ENCODE data around the gene RAG1. TPM values are rescaled to one million over a fixed set of nuclear protein-coding genes. Genes with fewer than 3 reads are reported as not detected.

The RAG1 gene
- total and polyA plus RNA-seq, 9 of the 15 experiments (the other 6 are each of a cell fraction or from before 2014, with no cell fraction given) = 0.49 to 2.5 (median 1.7) TPM

DNA sequence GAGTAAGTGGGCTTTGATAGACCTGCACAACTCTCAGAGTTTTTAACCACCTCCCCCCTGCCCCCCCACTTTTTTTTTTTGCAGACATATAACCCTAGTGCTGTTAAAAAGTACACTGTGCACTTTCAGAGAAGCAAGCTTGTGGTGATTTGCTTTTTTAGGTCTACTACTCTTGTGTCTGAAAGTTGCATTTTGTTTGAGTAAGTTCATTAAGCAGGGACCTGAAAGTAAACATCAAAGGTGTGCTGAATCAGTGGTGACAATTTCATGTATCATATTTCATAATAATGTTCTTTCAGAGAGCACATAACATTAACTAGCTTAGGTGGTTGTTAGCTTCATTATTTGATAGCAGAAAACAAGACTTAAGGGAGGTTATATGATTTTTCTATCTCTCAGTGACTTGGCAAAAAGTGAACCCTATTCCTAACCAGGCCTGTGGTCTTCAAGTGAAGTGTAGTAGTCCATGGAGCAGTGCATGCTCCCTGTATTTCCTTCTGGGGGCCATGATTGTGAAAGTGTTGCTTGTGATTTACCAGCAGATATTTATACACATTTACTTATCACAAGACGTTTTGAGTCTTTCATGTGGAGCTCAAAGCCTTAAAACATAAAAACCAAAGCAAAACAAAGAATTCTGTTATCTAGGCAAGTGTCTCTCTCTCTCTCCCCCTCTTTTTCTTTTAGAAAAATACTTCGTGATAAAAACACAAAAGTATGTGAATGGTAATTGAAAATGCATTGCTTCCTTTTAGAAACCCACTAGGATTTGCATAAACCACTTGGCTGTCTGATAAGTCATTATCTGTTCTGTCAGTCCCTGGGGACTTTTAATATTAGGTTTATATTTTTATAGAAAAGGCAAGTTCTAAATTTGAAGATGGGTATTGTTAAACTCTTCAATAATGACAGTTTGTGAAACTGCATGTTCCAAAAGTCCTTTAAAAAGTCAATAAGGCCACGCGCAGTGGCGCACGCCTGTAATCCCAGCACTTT is 37.7 kb downstream of the RAG1 start:
- in situ Hi-C loops (cut with MboI) = no loop called here
- ChIA-PET POLR2A (no interaction called here), CTCF (ENCODE audit: low intra/inter-chr PET ratio) (no interaction called here)
- no peak overlapping the region for H3K9ac ChIP-seq (ENCODE audit: insufficient read depth in 1 of 2, low read depth in 2 of 2, low read length in 2 of 2)
- H3K4me2 ChIP-seq (ENCODE audit: insufficient read depth, low read length) = no peak overlapping the region
- intact Hi-C loops (cut with micrococcal nuclease) = no loop called here
- no peaks in the 10 kb centered on the region for H3K9me1 ChIP-seq (ENCODE audit: control insufficient read depth, insufficient read depth, low read length)
- no peak overlapping the region for H3K4me3 ChIP-seq
- H4K20me1 ChIP-seq (replicated peaks; ENCODE audit: control insufficient read depth, insufficient read depth, low read length) = no peaks in the 10 kb centered on the region; the same call in 1 of the 2 replicates
- ATAC-seq = no peak
- no peaks in the 10 kb centered on the region for H3K27me3 ChIP-seq (ENCODE audit: control insufficient read depth in 2 of 2, insufficient read depth in 2 of 2, low read length in 2 of 2)
- no peak overlapping the region for H2AFZ ChIP-seq (ENCODE audit: low read depth, low read length)
- H3K27ac ChIP-seq (ENCODE audit: extremely low read depth, low read depth, low read length) = no peak overlapping the region
- H3K4me1 ChIP-seq (replicated peaks in 1 of 2; ENCODE audit: control insufficient read depth in 2 of 2, insufficient read depth in 2 of 2, low read length in 2 of 2) = no peaks in the 10 kb centered on the region
- FAIRE-seq = no peak
- DNase-seq (ENCODE audit: extremely low read depth in 1 of 4, low spot score in 3 of 4) = no peak
- H3K79me2 ChIP-seq (ENCODE audit: control insufficient read depth, insufficient read depth, low read length) = no peaks in the 10 kb centered on the region
- 17% methylated on average over 6 of the region's 6 CpGs for WGBS (ENCODE audit: insufficient coverage, low coverage, missing lambda C conversion rate)
- BruUV-seq (replicated peaks) = no TSS peak
- TF ChIP-seq NFE2L1 (tag; IDR thresholded peaks at IDR 0.05; ENCODE audit: borderline replicate concordance, low read depth) = peak; percentile 26; the same call in 1 of the 2 replicates
- no peak for TF ChIP-seq IRF9 (tag; IDR thresholded peaks at IDR 0.05)
- TF ChIP-seq NFE2 (IDR thresholded peaks at IDR 0.05; ENCODE audit: low read depth) = peak; percentile 46; the same call in 1 of the 2 replicates
- peak; percentile 77 for TF ChIP-seq MAFG (tag; conservative IDR thresholded peaks at IDR 0.05)
- TF ChIP-seq TCFL5 (CRISPR knock-in tag; conservative IDR thresholded peaks at IDR 0.05) = no peak
- no peaks in the 10 kb centered on the region for H3K36me3 ChIP-seq (ENCODE audit: control insufficient read depth, insufficient read depth, low read length)
- no peaks in the 10 kb centered on the region for H3K9me3 ChIP-seq (replicated peaks; ENCODE audit: control insufficient read depth, insufficient read depth, low read depth, low read length)

Data from K562 (cell line).